ENCODE measurements around the gene CHD2.
"Not testable (repeated sequence)": the region's sequence is repeated elsewhere in the genome, so short reads cannot be mapped to it uniquely, and the experiment has no call there.

CHD2 gene

DNA sequence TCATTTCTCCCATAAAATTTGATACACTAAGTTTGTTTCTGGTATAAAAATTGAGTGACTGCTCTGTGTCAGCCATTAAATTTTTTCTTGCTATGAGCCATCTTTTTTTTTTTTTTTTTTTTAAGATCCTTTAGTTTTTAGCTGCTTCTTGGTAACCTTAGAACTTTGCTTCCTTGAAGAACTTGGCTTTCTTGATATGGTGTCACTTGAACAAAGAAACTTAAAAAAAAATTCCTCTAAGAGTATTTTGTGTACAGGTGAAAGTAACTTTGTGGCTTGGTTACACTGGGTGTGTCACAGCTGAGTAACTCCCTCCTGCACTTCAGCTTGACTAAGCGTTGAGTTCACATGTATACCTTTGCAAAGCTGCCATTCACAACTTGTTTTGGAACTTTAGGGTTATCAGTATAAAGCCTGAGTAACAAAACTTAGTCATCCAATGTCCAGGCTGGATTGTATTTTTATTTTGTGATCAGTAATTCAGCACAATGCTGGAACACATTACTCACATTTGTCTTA is 6.5 kb downstream of the CHD2 start:
- DNase-seq: no peak

DNA sequence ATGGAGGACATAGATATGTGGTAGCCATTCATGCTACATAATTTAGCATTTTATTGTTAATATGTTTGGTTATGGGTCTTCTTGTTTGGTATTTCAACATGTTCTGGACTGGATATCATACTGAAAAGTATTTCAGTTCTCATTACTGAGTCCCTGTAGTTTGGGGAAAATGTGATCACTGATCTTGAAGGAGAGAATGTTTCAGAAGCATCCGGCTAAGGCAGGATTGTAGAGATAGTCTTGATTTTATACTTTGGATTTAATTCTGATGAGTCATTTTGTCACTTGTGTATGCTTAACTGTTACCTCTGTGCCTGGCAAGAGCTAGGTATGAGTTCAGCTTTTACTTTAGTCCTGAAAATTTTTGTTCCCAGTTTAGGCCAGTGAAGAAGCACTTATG is 7.1 kb downstream of the CHD2 start:
- no peak for DNase-seq

DNA sequence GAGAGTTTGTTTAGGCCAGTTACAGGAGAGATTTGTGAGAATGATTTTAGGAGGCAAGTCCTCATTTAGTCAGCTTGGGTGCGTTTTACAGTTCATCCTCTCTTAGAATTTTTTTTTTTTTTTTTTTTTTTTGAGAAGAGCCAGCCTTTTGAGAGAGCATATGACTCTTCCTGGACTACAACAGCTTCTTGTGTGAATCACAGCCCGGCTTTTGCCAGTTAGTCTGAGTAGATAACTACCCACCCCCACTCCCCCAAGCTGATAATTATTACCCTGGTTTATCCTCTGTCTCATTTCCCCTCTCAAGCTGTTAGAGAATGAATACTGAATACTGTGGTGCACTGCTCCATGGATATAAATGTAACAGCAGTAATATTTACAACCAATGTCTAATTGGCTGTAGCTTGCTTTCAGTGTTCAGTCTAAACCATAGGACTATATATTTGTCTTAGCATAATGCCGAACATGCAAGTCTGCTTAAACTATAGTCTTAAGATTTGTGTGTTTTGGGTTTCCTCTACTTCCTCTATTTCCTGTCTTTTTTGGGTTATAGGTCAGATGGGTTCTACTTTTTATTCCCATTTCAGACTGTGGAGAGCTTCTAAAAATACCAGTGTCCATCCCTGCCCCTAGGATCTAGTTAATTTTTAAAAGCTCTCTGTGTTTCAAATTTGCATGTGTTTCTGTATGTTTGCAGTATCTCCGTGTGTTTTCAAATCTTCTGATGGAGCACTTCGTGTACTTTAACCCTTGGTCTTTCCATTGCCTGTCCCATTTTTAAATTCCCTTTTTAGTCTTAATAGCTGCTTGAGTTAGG is 8.0 kb downstream of the CHD2 start:
- DNase-seq: no peak

DNA sequence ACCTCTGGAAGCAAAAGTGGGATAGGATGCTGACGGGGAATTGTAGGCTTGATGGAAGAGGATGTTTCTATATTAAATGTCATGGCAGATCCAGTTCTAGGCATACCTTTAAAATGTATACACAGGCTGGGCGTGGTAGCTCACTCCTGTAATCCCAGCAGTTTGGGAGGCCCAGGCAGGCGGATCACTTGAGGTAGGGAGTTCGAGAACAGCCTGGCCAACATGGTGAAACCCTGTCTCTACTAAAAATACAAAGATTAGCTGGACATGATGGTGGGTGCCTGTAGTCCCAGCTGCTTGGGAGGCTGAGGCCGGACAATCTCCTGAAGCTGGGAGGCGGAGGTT is 8.6 kb downstream of the CHD2 start:
- DNase-seq: no peak

DNA sequence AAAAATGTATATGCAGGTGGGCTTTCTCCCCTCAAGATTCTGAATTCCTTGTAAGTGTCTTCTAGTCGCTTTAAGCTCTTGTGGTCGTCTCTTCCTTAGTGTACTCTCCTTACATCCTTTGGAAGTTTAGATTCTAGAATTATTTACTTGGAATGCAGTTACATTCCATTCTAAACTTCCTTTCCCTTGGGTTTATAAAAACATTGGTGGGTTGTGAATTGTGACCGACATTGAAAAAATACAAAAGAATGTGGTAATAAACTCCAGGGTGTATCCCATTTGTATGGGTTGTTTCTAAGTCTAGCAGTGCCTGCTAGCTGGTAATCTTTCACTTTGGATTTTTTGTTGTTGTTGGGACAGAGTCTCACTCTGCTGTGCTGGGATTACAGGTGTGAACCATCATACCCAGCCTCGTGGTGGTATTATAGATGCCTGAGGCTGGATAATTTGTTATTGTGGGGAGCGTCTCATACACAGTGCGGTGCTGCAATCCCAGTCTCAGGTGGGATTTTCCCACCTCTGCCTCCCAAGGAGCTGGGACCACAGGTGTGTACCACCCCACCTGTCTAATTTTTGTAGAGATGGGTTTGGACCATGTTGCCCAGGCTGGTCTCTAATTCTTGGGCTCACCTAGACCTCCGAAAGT is 9.1 kb downstream of the CHD2 start:
- DNase-seq: no peak

DNA sequence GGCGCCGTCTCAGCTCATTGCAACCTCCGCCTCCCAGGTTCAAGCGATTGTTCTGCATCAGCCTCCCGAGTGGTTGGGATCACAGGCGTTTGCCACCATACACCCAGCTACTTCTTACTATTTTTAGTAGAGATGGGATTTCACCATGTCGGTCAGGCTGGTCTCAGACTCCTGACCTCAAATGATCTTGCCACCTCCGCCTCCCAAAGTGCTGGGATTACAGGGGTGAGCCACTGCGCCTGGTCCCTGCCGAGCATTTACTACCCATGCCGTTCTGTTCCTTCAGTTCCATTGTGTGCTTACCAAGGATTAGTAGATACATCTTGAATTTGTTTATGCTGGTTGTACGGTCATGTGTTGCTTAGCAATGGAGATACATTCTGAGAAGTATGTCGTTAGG is 10.3 kb downstream of the CHD2 start:
- DNase-seq: no peak

DNA sequence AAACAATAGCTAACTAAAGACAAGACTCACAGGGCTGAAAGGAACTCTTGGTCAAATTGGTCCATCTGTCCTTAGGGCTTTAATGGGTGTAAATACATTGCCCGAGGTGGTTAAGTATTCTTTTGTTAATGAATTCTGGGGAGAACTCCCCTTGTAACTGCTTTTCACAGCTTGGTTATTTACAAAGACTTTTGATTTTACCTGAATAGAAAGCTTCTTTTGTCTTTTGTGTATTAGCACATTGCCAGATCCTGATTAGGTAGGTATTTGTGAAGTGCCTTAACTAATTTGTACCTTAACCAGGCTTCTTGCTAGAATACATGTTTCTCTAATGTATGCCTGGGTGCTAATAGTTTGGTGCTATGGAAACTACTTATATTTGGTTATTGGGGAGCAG is 14.0 kb downstream of the CHD2 start:
- DNase-seq: no peak

DNA sequence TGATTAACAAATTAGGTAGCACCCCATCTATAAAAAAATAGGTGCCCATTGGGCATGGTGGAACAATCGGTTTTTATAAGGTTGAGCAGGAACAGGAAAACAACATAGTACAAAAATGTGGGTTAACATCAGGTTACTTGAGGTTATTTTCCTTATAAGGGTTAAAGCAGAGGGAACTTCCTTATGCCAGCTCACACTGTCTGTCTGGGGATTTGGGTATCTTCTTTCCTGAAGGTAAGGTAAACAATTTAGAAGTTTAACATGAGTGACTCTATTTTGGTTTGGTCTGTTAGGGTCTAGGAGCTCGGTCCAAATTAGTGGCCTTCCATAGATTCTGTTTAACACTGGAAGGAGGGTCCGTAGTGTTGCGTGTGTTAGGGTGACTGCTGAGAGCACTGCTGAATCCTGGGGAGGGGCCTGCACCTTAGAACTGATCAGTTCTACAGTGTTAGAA is 14.7 kb downstream of the CHD2 start:
- no peak for DNase-seq

DNA sequence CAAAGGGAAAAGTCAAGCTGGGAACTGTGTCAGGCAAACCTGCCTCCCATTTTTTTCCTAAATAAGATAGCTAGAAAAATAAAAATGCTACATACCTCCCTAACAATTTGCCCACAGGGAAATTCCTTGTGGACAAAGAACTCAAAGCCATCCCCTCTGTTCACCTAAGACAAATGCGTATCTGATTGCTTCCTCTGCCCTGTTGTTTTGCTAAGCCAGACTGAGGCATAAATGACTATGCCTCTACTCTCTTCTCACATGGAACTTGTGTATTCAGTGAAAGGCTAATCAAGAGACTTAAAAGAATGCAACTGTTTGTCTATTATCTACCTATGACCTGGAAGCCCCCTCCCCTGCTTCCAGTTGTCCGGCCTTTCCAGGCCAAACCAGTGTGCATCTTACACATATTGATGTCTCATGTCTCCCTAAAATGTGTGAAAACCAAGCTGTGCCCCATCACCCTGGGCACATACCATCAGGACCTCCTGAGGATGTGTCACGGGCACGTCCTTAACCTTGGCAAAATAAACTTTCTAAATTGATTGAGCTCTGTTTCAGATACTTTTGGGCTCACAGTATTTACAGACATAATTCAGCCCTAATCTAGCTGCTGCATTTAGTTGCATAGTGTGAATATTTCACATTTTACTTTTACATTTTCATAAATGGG is 15.8 kb downstream of the CHD2 start:
- DNase-seq: no peak

DNA sequence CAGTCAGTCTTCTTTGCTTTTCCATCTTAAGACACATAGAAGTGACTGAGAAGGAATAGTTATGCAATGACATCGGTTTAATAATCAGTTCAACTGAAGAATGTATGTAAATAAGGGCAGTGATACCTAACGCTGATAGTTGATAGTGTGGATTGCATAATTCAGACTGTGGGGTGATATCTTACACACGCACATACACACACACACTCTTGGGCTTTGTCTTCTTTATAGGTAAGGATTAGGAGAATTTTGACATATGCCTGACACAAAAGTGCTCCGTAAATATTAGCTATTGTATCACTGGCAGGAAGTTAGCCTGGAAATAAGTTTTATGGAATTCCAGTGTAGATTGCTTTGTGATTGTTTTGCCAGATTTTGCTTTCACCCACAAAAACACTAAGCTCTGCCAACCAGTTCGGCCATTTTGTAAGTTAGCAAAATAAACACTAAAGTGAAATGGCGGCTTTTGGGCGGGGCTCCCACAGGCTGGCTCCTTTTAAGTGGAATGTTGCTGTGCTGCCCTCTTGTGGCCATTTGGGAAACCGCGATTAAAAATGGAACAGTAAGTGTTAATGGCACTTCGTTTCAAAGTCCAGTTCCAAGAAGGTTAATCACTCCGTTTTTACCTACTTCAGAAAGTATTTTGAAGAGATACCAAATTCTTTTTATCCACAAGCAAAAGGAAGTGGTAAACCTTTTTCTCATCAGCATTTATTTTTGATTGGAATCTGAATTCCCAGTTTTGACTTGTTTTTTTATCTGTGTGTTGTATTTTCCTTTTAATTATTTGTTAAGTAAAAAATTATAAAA is 17.7 kb downstream of the CHD2 start:
- peak; percentile 93 for DNase-seq

DNA sequence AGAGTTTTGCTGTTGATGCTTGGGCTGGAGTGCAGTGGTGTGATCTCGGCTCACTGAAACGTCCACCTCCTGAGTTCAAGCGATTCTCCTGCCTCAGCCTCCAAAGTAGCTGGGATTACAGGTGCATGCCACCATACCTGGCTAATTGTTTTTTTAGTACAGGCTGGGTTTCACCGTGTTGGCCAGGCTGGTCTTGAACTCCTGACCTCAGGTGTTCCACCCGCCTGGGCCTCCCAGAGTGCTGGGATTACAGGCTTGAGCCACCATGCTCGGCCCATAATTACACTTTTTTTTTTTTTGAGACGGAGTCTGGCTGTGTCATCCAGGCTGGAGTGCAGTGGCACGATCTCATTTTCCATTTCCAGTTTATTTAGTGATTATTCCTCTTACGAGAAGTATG is 18.8 kb downstream of the CHD2 start:
- not testable (repeated sequence) for DNase-seq

DNA sequence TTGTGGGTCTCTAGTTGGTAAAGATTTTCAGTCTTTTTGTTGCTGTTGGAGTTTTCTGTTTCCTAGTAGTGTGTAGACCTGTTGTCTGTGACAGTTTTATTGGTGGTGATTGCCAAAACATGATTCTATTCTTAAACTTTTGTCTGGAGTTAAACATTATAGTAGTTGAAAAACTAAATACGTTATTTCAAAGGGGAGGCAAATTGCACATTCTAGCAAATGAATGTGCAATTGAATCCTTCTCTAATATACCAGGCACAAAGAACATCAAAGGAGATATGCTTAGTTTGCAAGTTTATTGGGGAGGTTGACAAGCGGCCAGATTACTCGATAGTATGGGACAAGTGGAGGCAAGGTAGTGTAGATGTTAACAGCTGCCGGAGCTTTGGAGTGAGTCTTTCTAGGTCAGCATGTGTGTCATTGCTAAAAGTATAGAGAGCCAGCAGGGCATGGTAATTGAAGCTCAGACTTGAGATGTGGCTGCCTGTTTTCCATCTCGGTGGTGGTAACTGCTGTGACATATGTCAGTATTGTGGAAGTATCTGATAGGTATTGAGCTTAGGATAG is 20.6 kb downstream of the CHD2 start:
- no peak for DNase-seq

DNA sequence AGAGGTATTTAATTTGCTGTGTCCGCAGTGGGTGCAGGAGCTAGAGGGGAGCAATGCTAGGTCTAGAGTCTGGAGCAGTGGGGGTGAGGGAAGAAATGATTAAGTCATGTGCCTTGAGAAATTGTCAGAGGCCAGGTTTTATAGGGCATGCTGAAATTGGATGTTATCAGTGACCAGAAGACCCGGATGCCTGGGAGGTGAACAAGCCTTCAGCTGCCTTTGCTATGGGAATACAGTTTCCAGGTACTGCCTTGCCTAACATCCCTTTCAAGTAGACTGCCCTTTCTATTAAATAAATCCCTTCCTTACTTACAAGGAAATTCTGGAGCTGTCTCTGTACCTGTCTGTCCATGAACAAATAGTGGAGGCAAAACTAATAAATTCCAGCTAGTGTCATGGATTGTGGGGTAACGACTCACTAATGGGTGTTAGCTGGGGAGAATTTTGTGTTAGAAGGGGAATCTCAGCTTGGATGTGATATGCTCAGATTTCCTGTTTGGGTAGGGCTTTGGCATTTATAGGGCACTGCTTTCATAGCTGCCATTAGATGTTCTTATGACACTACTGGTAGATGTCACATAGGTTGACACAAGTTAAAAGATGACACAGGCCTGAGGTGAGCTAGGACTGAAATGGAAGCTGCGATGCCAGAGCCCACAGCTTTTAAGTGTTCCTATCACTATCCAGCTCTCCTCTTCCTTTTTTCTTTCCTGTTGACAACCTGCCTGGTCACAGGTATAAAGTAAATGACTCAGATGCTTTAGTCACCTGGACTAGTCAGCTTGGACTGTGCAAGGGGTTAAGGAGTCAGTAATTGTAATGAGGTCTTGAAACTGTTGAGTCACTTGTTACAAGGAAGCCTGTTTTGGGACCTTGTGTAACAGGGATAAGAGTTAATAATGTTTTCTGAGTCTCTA is 21.3 kb downstream of the CHD2 start:
- no peak for DNase-seq

DNA sequence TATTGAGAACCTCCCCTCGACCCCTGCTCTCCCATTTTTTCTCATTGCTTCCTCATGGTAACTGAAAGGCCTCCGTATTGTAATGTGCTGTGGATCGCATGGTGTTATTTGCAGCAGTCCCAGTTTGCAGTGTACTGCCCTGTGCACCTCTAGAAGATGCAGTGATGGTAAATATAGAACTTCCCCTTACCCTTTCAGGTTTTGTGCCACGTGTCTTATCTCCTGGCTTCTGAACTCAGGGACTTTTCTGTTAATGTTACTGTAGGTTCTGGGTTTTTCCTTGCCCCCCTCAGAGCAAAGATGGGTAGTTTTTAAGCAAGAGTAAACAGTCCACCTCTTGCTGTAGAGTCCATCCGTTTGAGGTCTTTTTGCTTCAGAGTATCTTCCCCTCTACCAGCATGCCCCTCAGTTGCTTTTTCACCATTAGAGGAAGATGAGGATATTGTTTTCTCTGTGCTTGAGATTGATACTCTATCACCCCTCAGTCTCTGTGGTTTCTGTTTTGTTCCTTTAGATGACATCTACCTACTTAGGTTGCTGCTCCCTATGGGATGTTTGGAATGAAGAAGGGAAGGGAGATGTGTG is 22.4 kb downstream of the CHD2 start:
- no peak for DNase-seq

DNA sequence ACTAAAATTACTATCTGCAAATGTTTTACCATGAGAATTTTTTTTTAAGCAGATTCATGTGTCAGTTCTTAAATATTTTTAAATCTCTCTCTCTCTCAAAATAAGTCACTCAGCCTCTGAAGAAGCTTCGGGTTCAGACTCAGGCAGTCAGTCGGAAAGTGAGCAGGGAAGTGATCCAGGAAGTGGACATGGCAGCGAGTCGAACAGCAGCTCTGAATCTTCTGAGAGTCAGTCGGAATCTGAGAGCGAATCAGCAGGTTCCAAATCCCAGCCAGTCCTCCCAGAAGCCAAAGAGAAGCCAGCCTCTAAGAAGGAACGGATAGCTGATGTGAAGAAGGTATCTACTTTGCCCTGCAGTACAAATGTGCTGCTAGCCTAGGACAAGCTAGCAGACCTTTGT is 24.1 kb downstream of the CHD2 start:
- DNase-seq: no peak

DNA sequence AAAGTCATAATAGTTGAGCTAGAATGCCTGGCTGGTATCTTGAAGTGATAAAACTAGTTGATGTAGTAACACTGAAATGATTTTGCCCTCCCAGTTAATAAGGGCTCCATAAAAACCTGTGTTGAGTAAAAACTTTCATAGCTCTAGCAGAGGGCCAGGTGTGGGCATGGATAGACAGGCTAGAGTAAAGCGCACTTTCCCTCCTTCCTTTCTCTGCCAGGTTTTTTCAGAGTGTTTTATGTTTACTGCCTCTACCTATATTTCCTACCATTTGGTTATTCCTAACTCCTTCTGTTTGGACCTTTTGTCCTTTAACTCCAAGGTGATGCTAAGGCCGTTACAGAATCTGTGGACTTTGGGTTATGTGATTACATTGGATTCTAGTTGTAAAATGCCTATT is 25.3 kb downstream of the CHD2 start:
- DNase-seq: no peak

DNA sequence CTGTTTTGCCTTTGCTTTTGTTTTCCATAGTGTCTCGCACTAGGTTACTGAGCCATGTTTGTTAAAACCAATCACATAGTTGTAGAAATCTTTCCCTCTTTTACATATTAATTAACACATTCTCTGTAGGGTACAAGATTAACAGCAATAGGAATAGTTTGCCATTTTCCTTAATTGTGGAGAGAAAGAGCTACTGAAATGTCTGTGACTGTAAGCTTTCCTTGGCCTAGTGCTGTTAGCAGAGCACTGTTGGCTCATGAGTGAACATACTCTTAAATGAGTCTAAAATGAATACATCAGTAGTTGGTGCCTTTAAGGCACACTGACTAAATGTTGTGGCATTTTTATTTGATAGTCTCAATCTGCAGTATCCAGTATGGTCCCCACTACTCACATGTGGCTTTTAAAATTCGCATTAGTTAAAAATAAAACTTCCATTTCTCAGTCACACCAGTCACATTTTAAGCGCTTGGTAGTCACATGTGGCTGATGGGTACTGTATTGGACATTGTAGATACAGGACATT is 28.2 kb downstream of the CHD2 start:
- DNase-seq: no peak

DNA sequence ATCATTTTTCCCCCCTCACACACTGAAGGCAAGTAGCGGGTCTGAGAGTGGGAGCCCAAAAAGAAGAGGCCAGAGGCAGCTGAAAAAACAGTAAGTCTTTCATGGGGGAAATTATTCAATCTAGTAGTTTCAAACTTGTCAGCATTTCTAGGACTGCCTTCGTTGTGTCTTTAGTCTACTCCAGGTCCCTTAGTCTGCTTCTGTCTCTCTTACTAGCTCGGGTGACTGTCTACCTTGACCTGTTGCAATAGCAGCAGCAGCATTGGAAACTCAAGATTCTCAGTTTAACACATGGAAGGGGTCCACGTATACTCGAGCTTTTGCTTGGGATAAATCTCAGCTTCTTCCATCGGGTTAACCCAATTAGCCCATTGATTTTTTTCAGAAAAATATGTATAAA is 28.9 kb downstream of the CHD2 start:
- no peak for DNase-seq

DNA sequence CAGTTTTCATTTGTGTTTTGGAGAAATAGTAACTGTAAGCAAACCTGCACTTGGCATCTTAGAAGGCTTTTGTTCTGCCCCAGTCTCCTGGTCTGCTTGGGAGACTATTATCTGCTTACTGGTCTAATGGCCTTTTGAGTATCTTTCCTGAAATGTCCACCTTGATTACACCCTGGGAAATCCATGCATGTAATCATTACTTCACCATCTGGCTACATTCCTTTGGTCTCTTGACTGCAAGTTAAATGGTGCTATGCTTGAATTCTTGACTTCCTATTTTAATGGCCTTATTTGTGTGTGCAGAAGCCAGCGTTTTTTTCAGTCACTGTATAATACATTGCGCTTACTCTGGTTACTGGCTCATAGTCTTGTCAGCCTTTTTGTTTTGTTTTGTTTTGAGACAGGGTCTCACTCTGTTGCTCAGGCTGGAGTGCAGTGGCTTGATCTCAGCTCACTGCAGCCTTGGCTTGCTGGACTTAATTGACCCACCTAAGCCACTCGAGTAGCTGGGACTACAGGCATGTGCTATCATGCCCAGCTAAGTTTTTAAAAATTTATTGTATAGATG is 30.0 kb downstream of the CHD2 start:
- DNase-seq: no peak

DNA sequence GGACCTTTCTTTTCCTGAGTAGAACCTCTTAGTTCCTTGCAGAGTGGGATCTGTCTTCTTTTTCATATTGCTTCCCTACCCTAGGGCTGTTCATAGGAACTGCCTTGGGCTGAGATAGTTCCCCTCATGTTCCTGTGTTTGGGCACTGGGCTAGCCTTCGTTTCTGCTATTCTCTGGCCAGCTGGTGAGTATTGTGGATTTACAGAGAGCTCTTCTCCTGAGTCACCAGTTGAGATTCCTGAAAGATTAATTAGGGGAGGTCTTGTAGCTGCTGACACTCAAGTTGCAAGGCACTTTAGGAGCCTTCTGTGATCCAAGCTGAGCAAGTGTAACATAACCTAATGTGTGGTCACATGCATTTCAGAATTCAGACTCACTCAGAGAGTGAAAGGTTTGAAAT is 30.7 kb downstream of the CHD2 start:
- no peak for DNase-seq
